Activated CD8-positive, alpha-beta T cell treated with anti-CD3 and anti-CD28 coated beads for 36 hours (primary cell): ENCODE data around the gene RTN4RL1. TPM values are rescaled to one million over a fixed set of nuclear protein-coding genes. Genes with fewer than 3 reads are reported as not detected.

Experiments
- ATAC-seq: fragments of 200-7000 bp; cut with Tn5 transposase; one replicate; pipeline ENCODE4 v1.10.0; 2021; ENCODE audit warnings: mild to moderate bottlenecking, moderate library complexity
- CTCF ChIA-PET: fragments of 350-600 bp; sonication (Branson Sonifier 250); formaldehyde crosslinking; loops from one replicate; lab custom pipeline; 2021; ENCODE audit warnings: antibody characterized with exemption; lab: Charles Lee
- POLR2A ChIA-PET: fragments of 350-600 bp; sonication (Branson Sonifier 250); formaldehyde crosslinking; loops from one replicate; lab custom pipeline; 2021; ENCODE audit warnings: antibody characterized with exemption; lab: Charles Lee
- DNase-seq: peaks from one replicate; pipeline ENCODE4 v3.0.0-alpha.2; 2020
- H3K27ac Mint-ChIP-seq: one replicate; pipeline ENCODE4 v1.8.0; 2021; ENCODE audit warnings: mild to moderate bottlenecking, mixed read lengths
- H3K27me3 Mint-ChIP-seq: one replicate; pipeline ENCODE4 v1.8.0; 2021; ENCODE audit warnings: mixed read lengths
- H3K36me3 Mint-ChIP-seq: one replicate; pipeline ENCODE4 v1.8.0; 2021; ENCODE audit warnings: low read depth, mixed read lengths
- H3K4me1 Mint-ChIP-seq: one replicate; pipeline ENCODE4 v1.8.0; 2021; ENCODE audit warnings: low read depth, mixed read lengths
- H3K4me3 Mint-ChIP-seq: one replicate; pipeline ENCODE4 v1.8.0; 2021; ENCODE audit warnings: mild to moderate bottlenecking, moderate library complexity, mixed read lengths
- H3K9me3 Mint-ChIP-seq: one replicate; pipeline ENCODE4 v1.8.0; 2021; ENCODE audit warnings: mixed read lengths
- intact Hi-C: fragments of 100-400 bp; cut with micrococcal nuclease; formaldehyde crosslinking; loops from one replicate; pipeline ENCODE4 v1.10.0; 2022
- total RNA-seq, 2 experiments: library from RNA; stranded (reverse); gene quantifications; one replicate each; pipeline ENCODE4 v1.2.3, GENCODE V29; 2021
- TF ChIP-seq, protein P1 (sequence below): fragments of 200-600 bp; IDR thresholded peaks from one replicate; pipeline ENCODE4 v1.8.0; 2022; ENCODE audit warnings: antibody characterized with exemption, mild to moderate bottlenecking

RTN4RL1 gene
- total RNA-seq, 2 experiments from 2014 or later: 0.27 to 0.49 TPM

DNA sequence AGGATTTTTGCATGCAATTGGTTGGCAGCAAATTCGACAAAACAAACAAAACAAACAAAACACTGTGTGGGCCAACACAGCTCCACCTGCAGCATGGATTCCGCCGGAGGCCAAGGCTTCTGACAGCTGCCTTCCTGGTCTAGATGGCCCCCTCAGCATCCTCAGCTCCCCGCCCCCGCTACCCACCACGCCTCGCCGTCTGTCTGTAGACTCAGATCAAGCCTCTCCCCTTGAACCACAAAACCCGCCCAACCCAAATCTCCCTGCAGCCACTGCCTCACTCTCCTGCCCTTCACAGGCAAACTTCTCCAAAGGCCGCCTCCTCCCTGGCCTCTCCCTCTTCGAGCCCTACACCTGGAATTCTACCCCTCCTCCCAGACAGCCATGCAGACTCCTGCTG lies 57.9 kb downstream of the RTN4RL1 start:
- TF ChIP-seq, protein P1, sequence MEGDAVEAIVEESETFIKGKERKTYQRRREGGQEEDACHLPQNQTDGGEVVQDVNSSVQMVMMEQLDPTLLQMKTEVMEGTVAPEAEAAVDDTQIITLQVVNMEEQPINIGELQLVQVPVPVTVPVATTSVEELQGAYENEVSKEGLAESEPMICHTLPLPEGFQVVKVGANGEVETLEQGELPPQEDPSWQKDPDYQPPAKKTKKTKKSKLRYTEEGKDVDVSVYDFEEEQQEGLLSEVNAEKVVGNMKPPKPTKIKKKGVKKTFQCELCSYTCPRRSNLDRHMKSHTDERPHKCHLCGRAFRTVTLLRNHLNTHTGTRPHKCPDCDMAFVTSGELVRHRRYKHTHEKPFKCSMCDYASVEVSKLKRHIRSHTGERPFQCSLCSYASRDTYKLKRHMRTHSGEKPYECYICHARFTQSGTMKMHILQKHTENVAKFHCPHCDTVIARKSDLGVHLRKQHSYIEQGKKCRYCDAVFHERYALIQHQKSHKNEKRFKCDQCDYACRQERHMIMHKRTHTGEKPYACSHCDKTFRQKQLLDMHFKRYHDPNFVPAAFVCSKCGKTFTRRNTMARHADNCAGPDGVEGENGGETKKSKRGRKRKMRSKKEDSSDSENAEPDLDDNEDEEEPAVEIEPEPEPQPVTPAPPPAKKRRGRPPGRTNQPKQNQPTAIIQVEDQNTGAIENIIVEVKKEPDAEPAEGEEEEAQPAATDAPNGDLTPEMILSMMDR: no peak
- CTCF ChIA-PET: no interaction called here
- POLR2A ChIA-PET: interaction anchor here (1.0 kb wide), 1 partner anchor 18 kb away, joined by 3 read pairs; no protein-coding TSS in a partner anchor
- Mint-ChIP-seq H3K36me3 (no peaks in the 10 kb centered on the region), H3K27me3 (peaks cover 11% of the 10 kb centered on the region), H3K9me3 (no peaks in the 10 kb centered on the region), H3K4me1 (peaks cover 14% of the 10 kb centered on the region), H3K4me3 (no peak overlapping the region), H3K27ac (no peak overlapping the region)
- intact Hi-C loops: no loop called here
- ATAC-seq (peak; percentile 93), DNase-seq (peak; percentile 85)

DNA sequence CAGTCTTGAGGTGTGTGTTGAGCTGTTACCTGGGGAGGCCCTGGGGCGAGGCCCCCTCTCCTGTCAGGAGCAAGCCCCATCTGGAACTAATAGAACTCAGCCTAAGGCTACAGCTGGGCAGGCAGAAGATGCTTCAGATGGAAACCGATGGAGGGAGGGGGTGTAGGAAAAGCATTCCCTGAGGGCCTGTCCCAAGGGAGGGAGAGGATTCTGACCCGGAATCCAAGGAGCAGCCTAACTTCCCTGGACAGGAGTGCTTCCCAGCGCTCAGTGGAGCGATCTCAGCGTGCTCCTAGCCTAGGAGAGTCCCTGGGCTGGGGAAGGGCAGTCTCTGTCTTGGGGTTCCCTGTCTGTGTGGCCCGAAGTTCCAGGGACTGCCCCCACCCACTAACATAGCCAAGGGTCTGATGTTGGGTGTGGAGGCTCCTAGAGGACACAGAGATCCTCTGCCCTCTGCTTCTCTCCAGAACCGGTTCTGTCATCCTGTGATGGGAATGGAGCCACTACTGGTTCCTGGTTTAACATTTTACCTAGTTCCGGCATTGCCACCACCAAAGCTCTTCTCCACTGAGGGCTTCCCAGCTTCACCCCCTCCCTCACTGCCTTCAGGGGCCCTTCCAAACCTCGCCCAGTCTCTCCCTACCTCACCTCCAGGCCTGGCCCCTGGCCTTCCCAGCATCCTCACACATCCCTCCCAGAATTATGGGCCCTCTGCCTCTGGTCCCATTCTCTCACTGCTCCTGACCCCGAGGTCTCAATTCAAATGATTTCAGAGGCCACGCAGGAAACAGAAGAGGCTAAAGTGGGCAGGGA lies 58.7 kb downstream of the RTN4RL1 start:
- TF ChIP-seq, protein P1: no peak
- no peaks in the 10 kb centered on the region for H3K9me3 Mint-ChIP-seq
- peaks cover 11% of the 10 kb centered on the region for H3K27me3 Mint-ChIP-seq
- DNase-seq (no peak), ATAC-seq (no peak)
- no peak overlapping the region for H3K4me3 Mint-ChIP-seq
- no peak overlapping the region for H3K27ac Mint-ChIP-seq
- POLR2A ChIA-PET: no interaction called here
- H3K4me1 Mint-ChIP-seq: peaks cover 14% of the 10 kb centered on the region
- intact Hi-C loops: no loop called here
- H3K36me3 Mint-ChIP-seq: no peaks in the 10 kb centered on the region
- CTCF ChIA-PET: no interaction called here

DNA sequence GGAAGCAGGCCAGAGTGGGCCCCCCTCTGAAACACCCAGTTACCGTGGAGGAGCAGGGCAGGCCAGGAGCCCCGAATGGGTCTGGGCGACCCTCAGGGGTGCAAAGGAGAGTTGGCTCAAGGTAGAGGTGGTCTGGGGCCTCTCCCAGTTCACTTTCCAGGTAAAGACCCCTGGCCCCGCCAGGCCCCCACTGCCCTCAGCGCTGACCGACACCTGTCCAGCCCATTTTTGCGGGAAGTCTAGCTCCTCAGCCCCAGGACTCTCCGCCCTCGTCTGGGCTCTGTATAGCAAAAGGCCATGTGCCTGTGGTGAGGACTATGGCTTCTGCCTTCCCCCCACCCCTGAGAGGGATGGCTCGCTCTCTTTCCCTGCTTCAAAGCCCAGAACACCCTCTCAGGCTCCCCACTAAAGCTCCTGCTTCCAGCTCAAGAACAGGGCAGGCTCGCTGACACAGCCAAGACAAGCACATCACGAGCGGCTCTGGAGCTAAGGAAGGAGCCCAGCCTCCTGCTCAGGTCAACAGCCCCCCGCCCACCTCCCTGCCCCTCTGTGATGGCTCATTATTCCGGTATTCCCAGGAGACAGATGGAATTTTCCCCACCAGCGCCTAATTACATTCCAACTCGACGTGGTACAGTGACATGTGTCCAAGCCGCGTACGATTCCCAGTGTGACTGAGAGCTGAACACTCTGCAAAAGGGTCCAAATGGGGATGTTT lies 59.4 kb downstream of the RTN4RL1 start:
- POLR2A ChIA-PET: no interaction called here
- intact Hi-C loops: no loop called here
- H3K4me3 Mint-ChIP-seq: no peak overlapping the region
- peaks cover 14% of the 10 kb centered on the region for H3K4me1 Mint-ChIP-seq
- no peaks in the 10 kb centered on the region for H3K9me3 Mint-ChIP-seq
- CTCF ChIA-PET: no interaction called here
- no peak for ATAC-seq
- no peak overlapping the region for H3K27ac Mint-ChIP-seq
- TF ChIP-seq, protein P1: no peak
- H3K27me3 Mint-ChIP-seq: peaks cover 11% of the 10 kb centered on the region
- no peaks in the 10 kb centered on the region for H3K36me3 Mint-ChIP-seq
- DNase-seq: no peak

DNA sequence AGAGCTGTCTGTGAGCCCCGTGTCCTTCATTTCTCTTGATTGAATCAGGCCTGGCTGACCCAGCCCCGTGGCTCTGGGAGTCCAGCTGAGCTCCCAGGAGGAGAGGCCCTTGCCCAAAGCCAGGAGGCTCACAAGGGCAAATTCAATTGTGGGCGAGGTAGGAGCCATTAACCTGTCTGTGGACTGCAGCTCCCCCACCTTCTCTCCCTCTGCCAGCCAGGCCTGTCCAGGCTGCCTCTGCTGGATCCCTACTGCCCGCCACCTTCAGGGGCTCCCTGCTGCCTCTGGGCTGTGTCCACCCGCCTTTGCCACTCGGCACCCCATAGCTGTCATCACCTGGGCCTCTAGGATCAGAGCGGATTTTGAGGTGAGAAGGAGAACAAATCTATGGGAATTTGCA lies 61.9 kb downstream of the RTN4RL1 start:
- Mint-ChIP-seq H3K36me3 (no peaks in the 10 kb centered on the region), H3K9me3 (no peaks in the 10 kb centered on the region), H3K27me3 (peaks cover 10% of the 10 kb centered on the region), H3K27ac (no peak overlapping the region), H3K4me3 (no peak overlapping the region), H3K4me1 (peaks cover 13% of the 10 kb centered on the region)
- ATAC-seq: no peak
- ChIA-PET POLR2A (no interaction called here), CTCF (no interaction called here)
- TF ChIP-seq, protein P1: no peak
- no peak for DNase-seq
- intact Hi-C loops: no loop called here

DNA sequence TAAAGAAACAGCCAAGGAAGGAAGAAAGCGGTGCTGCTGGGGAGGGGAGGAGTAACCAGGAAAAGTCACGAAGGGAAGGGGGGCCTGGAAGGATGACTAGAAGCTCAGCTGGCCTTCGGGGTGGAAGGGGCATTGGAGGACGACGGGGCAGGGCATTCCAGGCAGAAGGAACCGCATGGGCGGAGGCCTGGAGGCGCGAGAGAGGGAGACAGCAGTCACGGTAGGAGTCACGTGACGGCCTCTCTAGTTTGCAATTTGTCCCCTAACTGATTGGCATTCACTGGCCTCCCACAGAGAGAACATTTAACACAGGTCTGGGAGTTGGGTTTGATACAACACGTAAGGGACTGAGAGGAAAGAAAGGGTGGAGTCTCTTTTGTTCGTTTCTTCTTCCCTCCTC lies 63.9 kb downstream of the RTN4RL1 start:
- TF ChIP-seq, protein P1: no peak

More for the DNA sequence above, 63.9 kb downstream of the RTN4RL1 start:
- CTCF ChIA-PET: no interaction called here
- Mint-ChIP-seq H3K4me1 (no peaks in the 10 kb centered on the region), H3K9me3 (no peaks in the 10 kb centered on the region), H3K36me3 (no peaks in the 10 kb centered on the region), H3K4me3 (no peak overlapping the region), H3K27ac (no peak overlapping the region), H3K27me3 (no peaks in the 10 kb centered on the region)
- intact Hi-C loops: no loop called here
- no peak for DNase-seq
- ATAC-seq: no peak
- POLR2A ChIA-PET: no interaction called here
